ENCODE data around the gene HLA-DOB.

DNA sequence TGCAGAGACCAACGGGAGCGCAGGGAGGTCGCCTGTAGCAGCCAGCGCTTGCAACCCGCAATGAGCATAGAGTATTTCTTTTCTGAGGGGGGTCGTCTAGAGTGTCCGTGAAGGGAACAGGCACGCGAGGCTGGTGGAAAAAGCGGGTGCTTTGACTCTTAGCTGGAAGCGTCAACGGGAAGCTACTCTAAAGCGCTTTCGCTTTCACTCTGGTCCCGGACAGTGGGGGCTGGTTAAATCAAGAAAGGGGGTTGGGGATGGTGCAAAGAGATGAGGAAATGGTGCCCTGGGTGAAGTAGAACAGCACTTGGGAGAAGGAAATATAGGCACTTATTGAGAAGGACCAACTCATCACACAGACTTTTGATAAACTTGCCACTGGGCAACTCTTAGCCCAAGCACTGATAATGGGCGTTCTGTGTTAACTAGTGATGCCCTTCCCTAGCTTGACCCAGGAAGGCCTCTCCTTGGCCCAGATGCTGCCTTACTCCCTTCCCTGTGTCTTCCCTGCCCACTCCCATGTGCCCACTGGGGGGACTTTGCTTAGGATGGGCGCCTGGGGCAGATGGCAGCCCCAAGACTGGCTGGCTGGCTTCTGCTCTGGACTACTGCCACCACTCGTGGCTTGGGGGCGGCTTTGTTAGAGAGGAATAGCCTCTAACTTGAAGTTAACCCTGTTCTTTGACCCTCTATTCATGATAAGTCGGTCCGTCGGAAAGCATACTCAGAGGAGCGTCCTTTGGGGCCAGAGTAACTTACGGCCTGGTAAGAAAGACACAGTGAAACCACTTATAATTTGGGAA, 37.8 kb upstream of the HLA-DOB start:
- no peak for TF ChIP-seq EZH2phosphoT487 (IDR thresholded peaks at IDR 0.05; ENCODE audit: insufficient read depth, low read depth)
- no peak for TF ChIP-seq EZH2 (IDR thresholded peaks at IDR 0.05; ENCODE audit: insufficient read depth, poor library complexity, severe bottlenecking)
